VCaP (cell line): ENCODE data around the gene IFNL3.
"Not testable (repeated sequence)": the region's sequence is repeated elsewhere in the genome, so short reads cannot be mapped to it uniquely, and the experiment has no call there.

ENCODE experiments used
- H3K27ac ChIP-seq: fragments of 450-650 bp; 2 replicates; pipeline ENCODE4 v1.5.1; 2017
- CTCF ChIP-seq: fragments of 450-650 bp; conservative IDR thresholded peaks from 2 replicates; pipeline ENCODE4 v1.5.1; 2017; ENCODE audit warnings: mild to moderate bottlenecking, moderate library complexity

The IFNL3 gene

GRCh38 chr19:39270036-39270871 lies 25.4 kb upstream of the IFNL3 start:
- H3K27ac ChIP-seq: no peak overlapping the region
- no peak for TF ChIP-seq CTCF

- not testable (repeated sequence) for H3K27ac ChIP-seq
Observed at GRCh38 chr19:39269369-39269768, 24.6 kb upstream of the IFNL3 start.

GRCh38 chr19:39268531-39269223 lies 23.9 kb upstream of the IFNL3 start:
- not testable (repeated sequence) for H3K27ac ChIP-seq

- not testable (repeated sequence) for H3K27ac ChIP-seq
Observed at GRCh38 chr19:39268085-39268484, 23.3 kb upstream of the IFNL3 start, which contains the start of gene IFNL2. Gene IFNL2, plus strand, starts transcription at chr19:39268396. Its CDS starts 173 bp downstream, at chr19:39268569.

- no peak for TF ChIP-seq CTCF
- H3K27ac ChIP-seq: no peak overlapping the region
Observed at GRCh38 chr19:39265321-39265916, 20.6 kb upstream of the IFNL3 start.

- H3K27ac ChIP-seq: no peak overlapping the region
- no peak for TF ChIP-seq CTCF
Observed at GRCh38 chr19:39264306-39265290, 19.8 kb upstream of the IFNL3 start.

- H3K27ac ChIP-seq: no peak overlapping the region
Observed at GRCh38 chr19:39263912-39264305, 19.1 kb upstream of the IFNL3 start.

GRCh38 chr19:39262496-39262895 lies 17.7 kb upstream of the IFNL3 start:
- H3K27ac ChIP-seq: no peak overlapping the region
- no peak for TF ChIP-seq CTCF

More at GRCh38 chr19:39263912-39264305, 19.1 kb upstream of the IFNL3 start:
- TF ChIP-seq CTCF: no peak
